Neutrophil (primary cell): ENCODE measurements around the gene METTL16.
"Not testable (repeated sequence)": the region's sequence is repeated elsewhere in the genome, so short reads cannot be mapped to it uniquely, and the experiment has no call there.

Source experiments
- H3K27ac ChIP-seq: fragments of 200-600 bp; sonication (generic); 2 replicates; pipeline ENCODE4 v1.5.1; 2016; ENCODE audit warnings: mild to moderate bottlenecking, moderate library complexity
- H3K27me3 ChIP-seq: fragments of 200-600 bp; sonication (generic); 2 replicates; pipeline ENCODE4 v1.6.0; 2016; ENCODE audit warnings: mild to moderate bottlenecking
- H3K36me3 ChIP-seq: fragments of 200-600 bp; sonication (generic); 2 replicates; pipeline ENCODE4 v1.5.1; 2017
- H3K4me1 ChIP-seq, 2 experiments: fragments of 200-600 bp in 1 of 2; sonication (generic) in 1 of 2; 1 replicate in 1 of 2; 2 replicates in 1 of 2; pipeline versions ENCODE4 v1.5.1 to v1.6.1; 2013 to 2016; ENCODE audit warnings: low read depth in 1 of 2, low read length in 1 of 2, mild to moderate bottlenecking in 1 of 2, moderate library complexity in 1 of 2; ENCODE audit not compliant: control insufficient read depth in 1 of 2, insufficient read depth in 1 of 2
- H3K4me3 ChIP-seq, 2 experiments: fragments of 200-600 bp in 1 of 2; sonication (generic) in 1 of 2; 1 replicate in 1 of 2; 2 replicates in 1 of 2; pipeline ENCODE4 v1.5.1; 2013 to 2016; ENCODE audit warnings: low read depth in 1 of 2, low read length in 1 of 2, mild to moderate bottlenecking in 1 of 2, moderate library complexity in 1 of 2
- H3K9me3 ChIP-seq: fragments of 200-600 bp; sonication (generic); 2 replicates; pipeline ENCODE4 v1.5.1; 2016
- TF ChIP-seq, protein P1 (sequence below): fragments of 200-600 bp; sonication (generic); IDR thresholded peaks from 2 replicates; pipeline ENCODE4 v1.5.1; 2016; ENCODE audit warnings: antibody characterized with exemption

Gene METTL16

DNA sequence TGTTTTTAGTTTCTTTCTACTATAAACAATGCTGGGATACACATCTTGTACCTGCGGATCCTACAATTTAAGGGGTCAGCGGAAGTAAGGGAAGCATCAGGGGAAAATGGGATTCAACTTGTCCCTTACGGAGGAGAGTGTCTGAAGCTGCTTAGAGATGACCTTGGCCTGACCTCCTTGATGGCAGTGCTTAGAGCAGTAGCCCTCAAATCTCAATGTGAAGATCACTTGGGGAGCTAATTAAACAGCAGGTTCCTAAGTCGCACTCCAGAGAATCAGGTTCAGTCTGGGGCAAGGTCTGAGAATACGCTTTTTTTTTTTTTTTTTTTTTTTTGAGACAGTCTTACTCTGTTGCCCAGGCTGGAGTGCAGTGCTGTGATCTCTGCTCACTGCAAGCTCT lies 9.6 kb upstream of the METTL16 start:
- no peaks in the 10 kb centered on the region for H3K36me3 ChIP-seq
- H3K27me3 ChIP-seq: no peaks in the 10 kb centered on the region
- H3K4me3 ChIP-seq: no peak overlapping the region
- no peak overlapping the region for H3K27ac ChIP-seq
- H3K9me3 ChIP-seq: no peaks in the 10 kb centered on the region
- TF ChIP-seq, protein P1, sequence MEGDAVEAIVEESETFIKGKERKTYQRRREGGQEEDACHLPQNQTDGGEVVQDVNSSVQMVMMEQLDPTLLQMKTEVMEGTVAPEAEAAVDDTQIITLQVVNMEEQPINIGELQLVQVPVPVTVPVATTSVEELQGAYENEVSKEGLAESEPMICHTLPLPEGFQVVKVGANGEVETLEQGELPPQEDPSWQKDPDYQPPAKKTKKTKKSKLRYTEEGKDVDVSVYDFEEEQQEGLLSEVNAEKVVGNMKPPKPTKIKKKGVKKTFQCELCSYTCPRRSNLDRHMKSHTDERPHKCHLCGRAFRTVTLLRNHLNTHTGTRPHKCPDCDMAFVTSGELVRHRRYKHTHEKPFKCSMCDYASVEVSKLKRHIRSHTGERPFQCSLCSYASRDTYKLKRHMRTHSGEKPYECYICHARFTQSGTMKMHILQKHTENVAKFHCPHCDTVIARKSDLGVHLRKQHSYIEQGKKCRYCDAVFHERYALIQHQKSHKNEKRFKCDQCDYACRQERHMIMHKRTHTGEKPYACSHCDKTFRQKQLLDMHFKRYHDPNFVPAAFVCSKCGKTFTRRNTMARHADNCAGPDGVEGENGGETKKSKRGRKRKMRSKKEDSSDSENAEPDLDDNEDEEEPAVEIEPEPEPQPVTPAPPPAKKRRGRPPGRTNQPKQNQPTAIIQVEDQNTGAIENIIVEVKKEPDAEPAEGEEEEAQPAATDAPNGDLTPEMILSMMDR: no peak
- H3K4me1 ChIP-seq: no peaks in the 10 kb centered on the region

DNA sequence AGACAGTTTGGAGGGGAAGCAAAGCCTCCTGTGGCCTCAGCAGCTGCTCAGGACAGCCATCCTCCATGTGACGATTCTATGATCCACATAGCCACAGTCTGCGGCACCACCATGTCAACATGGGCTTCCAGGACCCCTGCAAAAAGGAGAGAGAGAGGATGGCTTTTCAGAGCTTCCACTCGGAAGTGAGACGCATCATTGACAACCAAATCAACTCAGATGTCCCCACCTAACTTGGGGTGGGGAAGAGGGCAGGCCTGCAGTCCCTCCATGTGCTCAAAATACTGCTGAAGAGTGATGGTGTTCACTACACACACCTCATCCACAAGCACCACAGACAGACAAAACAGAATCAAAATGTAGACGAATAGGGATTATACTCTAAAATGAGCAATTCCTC lies 5.9 kb upstream of the METTL16 start:
- Histone ChIP-seq H3K4me1 (no peaks in the 10 kb centered on the region), H3K9me3 (no peaks in the 10 kb centered on the region), H3K27ac (no peak overlapping the region), H3K36me3 (no peaks in the 10 kb centered on the region), H3K4me3 (no peak overlapping the region), H3K27me3 (no peaks in the 10 kb centered on the region)
- TF ChIP-seq, protein P1: no peak

DNA sequence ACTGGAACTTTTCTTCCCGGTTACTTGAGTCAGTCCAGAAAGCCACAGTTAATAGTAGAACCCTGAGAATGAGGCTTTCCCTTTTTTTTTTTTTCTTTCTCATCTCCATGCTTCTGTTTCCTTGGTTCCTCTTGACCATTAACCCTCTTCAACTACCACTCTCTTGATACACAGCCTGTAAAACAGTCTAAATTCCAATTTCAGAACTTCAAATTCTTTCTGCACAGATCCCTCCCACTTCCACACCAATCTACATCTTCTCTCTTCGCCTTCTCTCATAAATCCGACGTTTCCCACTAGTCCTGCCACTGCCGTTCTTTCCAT lies 588 bp downstream of the METTL16 start:
- Histone ChIP-seq H3K27ac (peak overlapping the region; percentile 65), H3K4me1 (peaks cover 17 to 23% of the 10 kb centered on the region in 2 experiments), H3K36me3 (no peaks in the 10 kb centered on the region), H3K4me3 (peak overlapping the region; percentile 79 to 93), H3K9me3 (no peaks in the 10 kb centered on the region), H3K27me3 (no peaks in the 10 kb centered on the region)
- TF ChIP-seq, protein P1: no peak

DNA sequence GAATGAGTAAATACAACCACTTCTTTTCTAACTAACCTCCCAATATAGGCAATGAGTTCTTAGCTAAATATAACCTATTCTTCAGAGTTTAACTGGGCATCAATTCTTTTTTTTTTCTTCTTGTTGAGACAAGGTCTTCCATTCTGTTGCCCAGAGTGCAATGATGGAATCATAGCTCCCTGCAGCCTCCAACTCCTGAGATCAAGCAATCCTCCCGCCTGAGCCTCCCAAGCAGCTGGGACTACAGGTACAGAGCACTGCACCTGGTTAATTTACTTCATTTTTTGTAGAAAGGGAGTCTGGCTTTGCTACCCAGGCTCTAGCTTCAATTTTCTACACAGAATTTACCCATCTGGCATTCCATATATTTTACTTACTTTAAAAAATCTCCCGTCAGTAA lies 1.1 kb downstream of the METTL16 start:
- TF ChIP-seq, protein P1: no peak
- peaks cover 17 to 23% of the 10 kb centered on the region in 2 experiments for H3K4me1 ChIP-seq
- H3K9me3 ChIP-seq: no peaks in the 10 kb centered on the region
- H3K27ac ChIP-seq: no peak overlapping the region
- H3K4me3 ChIP-seq: peak overlapping the region in 1 of 2 experiments; percentile 93
- no peaks in the 10 kb centered on the region for H3K36me3 ChIP-seq
- H3K27me3 ChIP-seq: no peaks in the 10 kb centered on the region

DNA sequence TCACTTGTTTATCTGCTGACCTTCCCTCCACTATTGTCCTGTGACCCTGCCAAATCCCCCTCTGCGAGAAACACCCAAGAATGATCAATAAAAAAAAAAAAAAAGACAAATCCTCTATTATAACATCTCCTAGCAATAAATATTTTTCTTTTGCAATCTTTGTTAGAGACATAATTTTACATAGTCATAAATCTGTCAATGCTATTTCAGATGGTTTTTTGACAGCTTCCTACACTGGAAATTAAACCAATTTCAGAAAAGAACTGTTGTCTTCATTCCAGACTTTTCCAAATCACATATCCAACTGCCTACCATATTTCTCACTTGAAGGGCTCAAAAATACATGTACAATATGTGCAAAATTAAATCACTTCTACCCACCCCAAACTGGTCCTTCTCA lies 3.7 kb downstream of the METTL16 start:
- Histone ChIP-seq H3K9me3 (no peaks in the 10 kb centered on the region), H3K4me3 (no peak overlapping the region), H3K36me3 (no peaks in the 10 kb centered on the region), H3K27ac (no peak overlapping the region), H3K4me1 (peaks cover 17 to 23% of the 10 kb centered on the region in 2 experiments), H3K27me3 (no peaks in the 10 kb centered on the region)
- TF ChIP-seq, protein P1: no peak

DNA sequence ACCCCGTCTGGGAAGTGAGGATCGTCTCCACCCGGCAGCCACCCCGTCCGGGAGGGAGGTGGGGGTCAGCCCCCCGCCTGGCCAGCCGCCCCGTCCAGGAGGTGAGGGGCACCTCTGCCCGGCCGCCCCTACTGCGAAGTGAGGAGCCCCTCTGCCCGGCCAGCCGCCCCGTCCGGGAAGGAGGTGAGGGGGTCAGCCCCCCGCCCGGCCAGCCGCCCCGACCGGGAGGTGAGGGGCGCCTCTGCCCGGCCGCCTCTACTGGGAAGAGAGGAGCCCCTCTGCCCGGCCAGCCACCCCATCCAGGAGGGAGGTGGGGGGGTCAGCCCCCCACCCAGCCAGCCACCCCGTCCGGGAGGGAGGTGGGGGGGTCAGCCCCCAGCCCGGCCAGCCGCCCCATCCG lies 4.7 kb downstream of the METTL16 start:
- H3K9me3 ChIP-seq, H3K4me3 ChIP-seq, H3K27ac ChIP-seq, H3K36me3 ChIP-seq, H3K27me3 ChIP-seq: not testable (repeated sequence)
- H3K4me1 ChIP-seq: peaks cover 13 to 18% of the 10 kb centered on the region in 2 experiments
